Thyroid gland (tissue), 4 donors: ENCODE measurements around the gene TSPAN15.
A peak's percentile ranks its signal among the peaks of the same experiment; 100 is the strongest.

Experiments
- CTCF ChIP-seq, 6 experiments: fragments of 200-600 bp in 3 of 6; fragments of 450-650 bp in 3 of 6; sonication (generic) in 3 of 6; IDR thresholded peaks; one replicate each; pipeline ENCODE4 v1.5.1; 2016 to 2019; ENCODE audit warnings: antibody characterized with exemption in 6 of 6, mild to moderate bottlenecking in 2 of 6, inconsistent platforms in 1 of 6, moderate library complexity in 1 of 6
- POLR2A ChIP-seq, 2 donors: fragments of 450-650 bp; IDR thresholded peaks; one replicate each; pipeline ENCODE4 v1.6.1; 2017; ENCODE audit warnings: antibody characterized with exemption in 2 of 2, mild to moderate bottlenecking in 2 of 2, moderate library complexity in 1 of 2

GRCh38 chr10:69407621-69408301, 43.5 kb upstream of the TSPAN15 start:
- TF ChIP-seq CTCF (IDR thresholded peaks at IDR 0.05): peak in 2 of 6 experiments; percentile 8 to 12
- no peak for TF ChIP-seq POLR2A (IDR thresholded peaks at IDR 0.05)
